Stimulated activated naive CD4-positive, alpha-beta T cell treated with Interleukin-2 at 50 U/mL for 16 hours (primary cell): ENCODE results near the gene SAT2.
A peak's percentile ranks its signal among the peaks of the same experiment; 100 is the strongest.
"Not testable (repeated sequence)": the region's sequence is repeated elsewhere in the genome, so short reads cannot be mapped to it uniquely, and the experiment has no call there.

Source experiments
- DNase-seq: peaks from one replicate; lab custom pipeline; 2025; lab: John Stamatoyannopoulos, UW

Gene SAT2

GRCh38 chr17:7627250-7628121, at the start of gene SAT2:
SAT2 (minus strand) TSS chr17:7627821; CDS start chr17:7627635, 186 bp downstream.
- peak; percentile 89 for DNase-seq

GRCh38 chr17:7676533-7676932, 48.9 kb upstream of the SAT2 start:
- DNase-seq, result no peak

GRCh38 chr17:7674934-7675333, 47.3 kb upstream of the SAT2 start:
- DNase-seq, result no peak

- peak; percentile 26 for DNase-seq
Observed at GRCh38 chr17:7673239-7673638, 45.6 kb upstream of the SAT2 start.

- DNase-seq, result no peak
Observed at GRCh38 chr17:7668482-7668881, 40.9 kb upstream of the SAT2 start.

- no peak for DNase-seq
Observed at GRCh38 chr17:7667656-7668406, 40.2 kb upstream of the SAT2 start.

- no peak for DNase-seq
Observed at GRCh38 chr17:7656958-7657609, 29.5 kb upstream of the SAT2 start.

- DNase-seq, result no peak
Observed at GRCh38 chr17:7655541-7655840, 27.9 kb upstream of the SAT2 start.

- DNase-seq, result no peak
Observed at GRCh38 chr17:7654832-7655540, 27.4 kb upstream of the SAT2 start.

GRCh38 chr17:7652388-7653356, 25.1 kb upstream of the SAT2 start:
- DNase-seq, result no peak

GRCh38 chr17:7651665-7652387, 24.2 kb upstream of the SAT2 start:
- DNase-seq, result no peak

- no peak for DNase-seq
Observed at GRCh38 chr17:7651097-7651664, 23.6 kb upstream of the SAT2 start.

GRCh38 chr17:7650509-7651096, 23.0 kb upstream of the SAT2 start, which contains the start of gene ATP1B2:
ATP1B2 (plus strand) TSS chr17:7650926; CDS start chr17:7651519, 593 bp downstream.
- DNase-seq, result peak; percentile 69

GRCh38 chr17:7647018-7647417, 19.4 kb upstream of the SAT2 start:
- DNase-seq, result no peak

GRCh38 chr17:7646457-7646856, 18.8 kb upstream of the SAT2 start:
- no peak for DNase-seq

- no peak for DNase-seq
Observed at GRCh38 chr17:7644775-7645174, 17.2 kb upstream of the SAT2 start.

GRCh38 chr17:7641635-7642034, 14.0 kb upstream of the SAT2 start:
- not testable (repeated sequence) for DNase-seq

- no peak for DNase-seq
Observed at GRCh38 chr17:7640783-7641182, 13.2 kb upstream of the SAT2 start.

- DNase-seq, result no peak
Observed at GRCh38 chr17:7636163-7636562, 8.5 kb upstream of the SAT2 start.
